SK-N-SH (cell line): Measurements from ENCODE around the gene TCEAL9.

Source experiments
- CTCF ChIP-seq: fragments of 200-600 bp; sonication (generic); IDR thresholded peaks from 2 replicates; pipeline ENCODE4 v1.6.1; 2017; ENCODE audit warnings: antibody characterized with exemption, mild to moderate bottlenecking, moderate library complexity
- POLR2AphosphoS5 ChIP-seq: IDR thresholded peaks from 2 replicates; pipeline ENCODE4 v1.6.1; 2012; ENCODE audit warnings: low read depth, low read length
- TAF1 ChIP-seq: IDR thresholded peaks from 2 replicates; pipeline ENCODE4 v1.6.1; 2012; ENCODE audit warnings: low read depth, mild to moderate bottlenecking, low read length, moderate library complexity, borderline replicate concordance

- TF ChIP-seq POLR2AphosphoS5 (no peak), CTCF (no peak), TAF1 (no peak)
These were observed 11.2 kb downstream of the TCEAL9 start for GRCh38 chrX:103367502-103367901.
